Body of pancreas (tissue), 4 donors: ENCODE data around the gene COBLL1. TPM values are rescaled to one million over a fixed set of nuclear protein-coding genes. Genes with fewer than 3 reads are reported as not detected.

Experiments used
- ATAC-seq: fragments of 150-250 bp; one replicate; pipeline ENCODE4 v1.9.1; 2016
- DNase-seq, 4 donors: peaks; one replicate each; pipeline ENCODE4 v3.0.0-alpha.2; 2019
- H3K27ac ChIP-seq, 4 donors: fragments of 200-600 bp; sonication (generic); 1 replicate in 3 of 4; 2 replicates in 1 of 4; pipeline versions ENCODE4 v1.5.1 to v1.6.1; 2016 to 2019; ENCODE audit warnings: mild to moderate bottlenecking in 1 of 4, mixed read lengths in 1 of 4, moderate library complexity in 1 of 4
- H3K27me3 ChIP-seq, 2 donors: fragments of 200-600 bp; sonication (generic); one replicate each; pipeline ENCODE4 v1.6.0; 2016; ENCODE audit warnings: mild to moderate bottlenecking in 1 of 2
- H3K36me3 ChIP-seq, 2 donors: fragments of 200-600 bp; sonication (generic); replicated peaks in 1 of 2; 2 replicates each; pipeline ENCODE4 v1.5.1; 2016; ENCODE audit warnings: low read depth in 2 of 2; ENCODE audit not compliant: insufficient read depth in 1 of 2
- H3K4me1 ChIP-seq: fragments of 200-600 bp; sonication (generic); one replicate; pipeline ENCODE4 v1.6.0; 2016
- H3K4me3 ChIP-seq, 2 donors: fragments of 200-600 bp; sonication (generic); 1 replicate in 1 of 2; 2 replicates in 1 of 2; pipeline ENCODE4 v1.5.1; 2016 to 2019
- H3K9me3 ChIP-seq, 3 donors: fragments of 200-600 bp; sonication (generic); 1 replicate in 2 of 3; 2 replicates in 1 of 3; pipeline ENCODE4 v1.5.1; 2016
- POLR2A ChIP-seq, 3 donors: fragments of 450-650 bp; IDR thresholded peaks; one replicate each; pipeline ENCODE4 v1.6.1; 2016; ENCODE audit warnings: antibody characterized with exemption in 3 of 3, mild to moderate bottlenecking in 2 of 3
- WGBS, 2 donors: methylation state at CpG; one replicate each; pipeline ENCODE4 v1.1.5; 2017; 5-methylcytosine and 5-hydroxymethylcytosine counted together
- intact Hi-C: fragments of 100-400 bp; cut with DNase I; formaldehyde crosslinking; loops from one replicate; pipeline ENCODE4 v1.15.1; 2023
- total RNA-seq, 2 donors: library from RNA; depleted of rRNA; stranded (reverse); fragments of >200 nt; gene quantifications; one replicate each; pipeline ENCODE4 v1.1.0, GENCODE V29; 2016
- TF ChIP-seq, protein P1 (sequence below), 7 experiments: fragments of 450-650 bp in 4 of 7; fragments of 200-600 bp in 3 of 7; sonication (generic) in 3 of 7; IDR thresholded peaks; one replicate each; pipeline ENCODE4 v1.5.1; 2016 to 2019; ENCODE audit warnings: antibody characterized with exemption in 7 of 7

Gene COBLL1
- total RNA-seq, 2 donors from 2014 or later = 104 to 140 TPM

DNA sequence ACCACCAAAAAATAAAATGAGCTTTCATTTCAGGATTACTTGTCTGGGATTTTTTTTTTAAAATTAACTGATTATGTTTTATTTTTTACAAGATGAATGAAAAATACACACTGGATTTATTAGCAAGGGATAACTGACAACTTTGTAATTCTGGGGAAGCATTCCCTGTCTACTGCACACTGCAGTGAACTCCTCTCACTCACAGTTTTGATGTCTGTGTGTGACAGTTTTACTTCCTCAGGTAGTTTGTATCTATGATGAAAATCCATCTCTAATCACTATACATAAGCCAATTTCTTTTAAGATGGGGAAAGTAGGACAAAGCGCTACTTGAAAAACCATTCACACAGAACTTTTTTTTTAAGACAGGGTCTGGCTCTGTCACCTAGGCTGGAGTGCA is 94.5 kb downstream of the COBLL1 start:
- no peak overlapping the region for H3K4me3 ChIP-seq
- no peaks in the 10 kb centered on the region for H3K27me3 ChIP-seq
- H3K36me3 ChIP-seq = no peaks in the 10 kb centered on the region
- TF ChIP-seq POLR2A (IDR thresholded peaks at IDR 0.05) = no peak
- TF ChIP-seq, protein P1, sequence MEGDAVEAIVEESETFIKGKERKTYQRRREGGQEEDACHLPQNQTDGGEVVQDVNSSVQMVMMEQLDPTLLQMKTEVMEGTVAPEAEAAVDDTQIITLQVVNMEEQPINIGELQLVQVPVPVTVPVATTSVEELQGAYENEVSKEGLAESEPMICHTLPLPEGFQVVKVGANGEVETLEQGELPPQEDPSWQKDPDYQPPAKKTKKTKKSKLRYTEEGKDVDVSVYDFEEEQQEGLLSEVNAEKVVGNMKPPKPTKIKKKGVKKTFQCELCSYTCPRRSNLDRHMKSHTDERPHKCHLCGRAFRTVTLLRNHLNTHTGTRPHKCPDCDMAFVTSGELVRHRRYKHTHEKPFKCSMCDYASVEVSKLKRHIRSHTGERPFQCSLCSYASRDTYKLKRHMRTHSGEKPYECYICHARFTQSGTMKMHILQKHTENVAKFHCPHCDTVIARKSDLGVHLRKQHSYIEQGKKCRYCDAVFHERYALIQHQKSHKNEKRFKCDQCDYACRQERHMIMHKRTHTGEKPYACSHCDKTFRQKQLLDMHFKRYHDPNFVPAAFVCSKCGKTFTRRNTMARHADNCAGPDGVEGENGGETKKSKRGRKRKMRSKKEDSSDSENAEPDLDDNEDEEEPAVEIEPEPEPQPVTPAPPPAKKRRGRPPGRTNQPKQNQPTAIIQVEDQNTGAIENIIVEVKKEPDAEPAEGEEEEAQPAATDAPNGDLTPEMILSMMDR (IDR thresholded peaks at IDR 0.05) = no peak
- ATAC-seq (no peak), DNase-seq (no peak)
- no peak overlapping the region for H3K27ac ChIP-seq
- 82 to 89% methylated on average over 1 of the region's 1 CpG for WGBS, 2 donors
- H3K4me1 ChIP-seq = peaks cover 63% of the 10 kb centered on the region
- no peaks in the 10 kb centered on the region for H3K9me3 ChIP-seq
- intact Hi-C loops = no loop called here

DNA sequence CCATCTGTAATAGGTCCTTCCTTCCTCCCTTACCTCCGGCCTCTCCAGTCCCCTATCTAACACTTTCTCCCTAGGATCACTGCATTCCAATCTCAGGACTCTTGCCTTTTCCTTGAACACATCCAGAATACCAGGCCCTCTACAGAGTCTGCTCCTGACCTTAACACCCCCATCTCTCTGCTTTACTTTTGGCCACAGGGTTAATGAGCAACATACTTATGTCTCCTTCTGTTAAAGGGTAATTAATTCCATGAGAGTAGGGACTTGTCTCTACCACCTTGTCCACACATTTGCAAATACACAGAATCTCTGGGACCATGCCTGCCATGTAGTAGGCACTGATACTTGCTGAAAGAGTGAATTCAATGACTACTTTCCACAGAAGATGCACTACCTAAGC is 94.9 kb downstream of the COBLL1 start:
- Histone ChIP-seq H3K36me3 (no peaks in the 10 kb centered on the region), H3K4me3 (no peak overlapping the region), H3K9me3 (no peaks in the 10 kb centered on the region), H3K4me1 (peaks cover 66% of the 10 kb centered on the region), H3K27me3 (no peaks in the 10 kb centered on the region), H3K27ac (peak overlapping the region in 1 of 4 donors; percentile 14)
- DNase-seq (no peak), ATAC-seq (no peak)
- intact Hi-C loops = no loop called here
- WGBS, 2 donors = 78 to 80% methylated on average over 1 of the region's 1 CpG
- TF ChIP-seq, protein P1 (IDR thresholded peaks at IDR 0.05) = no peak
- TF ChIP-seq POLR2A (IDR thresholded peaks at IDR 0.05) = no peak

DNA sequence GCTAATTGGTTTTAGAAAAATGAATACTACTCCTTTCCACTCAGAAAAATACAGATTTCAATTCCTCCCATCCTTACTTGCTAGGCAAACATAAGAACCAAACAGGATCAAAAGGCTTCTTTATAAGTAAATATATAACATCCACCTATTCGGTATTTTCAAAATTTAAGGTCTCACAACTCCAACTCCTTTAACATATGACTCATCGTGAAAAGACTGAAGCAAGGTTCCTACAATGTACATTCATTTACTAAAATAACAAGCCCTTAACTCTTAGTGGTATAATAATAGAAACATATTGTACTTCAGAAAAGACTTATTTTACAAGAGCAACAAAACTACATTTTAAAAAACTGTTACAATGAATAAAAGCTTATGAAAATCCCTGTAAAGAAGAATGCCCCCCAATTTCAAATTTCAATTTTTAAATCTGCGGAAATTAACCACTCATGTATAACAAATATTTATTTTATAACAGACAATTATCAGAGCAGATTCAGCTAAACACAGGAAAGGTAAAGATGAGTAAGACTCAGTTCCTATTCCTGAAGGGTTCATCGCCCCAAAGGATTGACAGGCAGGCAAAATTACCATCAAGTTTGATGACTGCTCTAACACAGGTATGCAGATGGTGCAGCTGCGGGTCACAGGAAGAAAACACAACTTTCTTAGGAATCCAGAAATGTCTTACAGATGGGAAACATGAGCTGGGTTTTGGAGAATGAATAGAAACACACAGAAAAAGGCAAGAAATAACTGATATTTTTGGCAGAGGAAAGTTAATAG is 96.4 kb downstream of the COBLL1 start:
- ATAC-seq = no peak
- H3K27ac ChIP-seq = peak overlapping the region in 1 of 4 donors; percentile 4
- WGBS, 2 donors = 67 to 72% methylated on average over 5 of the region's 5 CpGs

DNA sequence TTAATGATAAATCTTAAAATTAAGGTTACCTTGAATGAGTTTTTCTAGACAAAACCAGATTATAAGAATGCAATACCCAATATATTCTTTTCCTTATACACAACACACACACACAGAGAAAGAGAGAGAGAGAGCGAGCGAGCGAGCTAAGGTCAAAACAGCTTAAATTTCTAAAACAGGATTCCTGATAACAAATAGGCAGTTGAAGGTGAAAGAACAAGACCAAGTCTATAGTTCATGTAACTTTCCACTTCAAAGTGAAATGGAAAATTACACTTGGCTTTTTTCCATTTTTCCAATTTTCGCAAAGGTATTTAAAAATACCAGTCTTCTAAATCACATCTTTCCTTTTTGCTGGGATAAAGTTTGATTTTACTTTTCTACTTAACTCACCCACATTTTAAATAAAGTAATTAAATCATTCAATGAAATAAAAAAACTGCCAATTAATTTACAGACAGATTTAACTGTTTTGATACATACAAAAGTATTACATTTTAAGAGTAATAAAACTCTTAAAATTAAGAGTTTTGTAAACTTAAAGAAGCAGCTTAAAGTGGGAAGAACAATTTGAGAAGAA is 98.8 kb downstream of the COBLL1 start:
- TF ChIP-seq POLR2A (IDR thresholded peaks at IDR 0.05) = no peak
- TF ChIP-seq, protein P1 (IDR thresholded peaks at IDR 0.05) = no peak
- WGBS, 2 donors = 21 to 32% methylated on average over 4 of the region's 4 CpGs
- Histone ChIP-seq H3K36me3 (no peaks in the 10 kb centered on the region), H3K4me1 (peaks cover 69% of the 10 kb centered on the region), H3K27ac (peak overlapping the region; percentile 17 to 79 (median 59)), H3K27me3 (no peaks in the 10 kb centered on the region), H3K9me3 (no peaks in the 10 kb centered on the region), H3K4me3 (no peak overlapping the region)
- ATAC-seq (peak; percentile 62), DNase-seq (peak in 2 of 4 donors; percentile 36 to 57)
- intact Hi-C loops = no loop called here

More for the DNA sequence above, 96.4 kb downstream of the COBLL1 start:
- no peaks in the 10 kb centered on the region for H3K27me3 ChIP-seq
- H3K36me3 ChIP-seq = no peaks in the 10 kb centered on the region
- H3K4me3 ChIP-seq = no peak overlapping the region
- peaks cover 58% of the 10 kb centered on the region for H3K4me1 ChIP-seq
- TF ChIP-seq, protein P1 (IDR thresholded peaks at IDR 0.05) = no peak
- no peak for TF ChIP-seq POLR2A (IDR thresholded peaks at IDR 0.05)
- intact Hi-C loops = no loop called here
- no peaks in the 10 kb centered on the region for H3K9me3 ChIP-seq
- DNase-seq = no peak
